GM19035 (cell line): ENCODE data around the gene APRT.
"Not testable (repeated sequence)": the region's sequence is repeated elsewhere in the genome, so short reads cannot be mapped to it uniquely, and the experiment has no call there.

Source experiments
- ATAC-seq: cut with Tn5 transposase; IDR thresholded peaks from one replicate; pipeline ENCODE4 v1.9.1; 2021; ENCODE audit not compliant: unreplicated experiment

APRT gene

GRCh38 chr16:88775825-88776224, 35.9 kb downstream of the APRT start:
- no peak for ATAC-seq

- no peak for ATAC-seq
Observed at GRCh38 chr16:88774544-88775393, 37.0 kb downstream of the APRT start.

DNA sequence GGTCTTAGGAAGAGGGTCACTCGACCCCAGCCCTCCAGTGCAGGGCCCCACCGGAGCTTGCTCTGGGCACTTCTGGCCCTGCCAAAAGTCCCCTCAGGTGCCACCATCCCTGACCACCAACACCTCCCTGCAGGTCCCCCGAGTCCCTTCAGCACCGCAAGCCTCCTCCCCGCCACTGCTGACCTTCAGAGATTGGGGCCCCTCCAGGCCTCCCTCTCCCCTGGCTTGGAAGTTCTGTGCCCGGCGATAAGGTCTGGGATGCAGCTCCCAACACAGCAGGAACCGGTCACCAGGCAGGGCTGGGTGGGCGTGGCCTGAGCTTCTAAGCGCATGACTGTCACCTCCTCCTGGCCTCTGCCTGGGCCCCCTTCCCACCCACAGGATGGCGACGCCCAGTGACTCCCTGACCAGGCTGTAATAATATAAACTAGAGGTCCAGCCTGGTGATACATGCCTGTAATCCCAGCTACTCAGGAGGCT, 37.9 kb downstream of the APRT start:
- no peak for ATAC-seq

DNA sequence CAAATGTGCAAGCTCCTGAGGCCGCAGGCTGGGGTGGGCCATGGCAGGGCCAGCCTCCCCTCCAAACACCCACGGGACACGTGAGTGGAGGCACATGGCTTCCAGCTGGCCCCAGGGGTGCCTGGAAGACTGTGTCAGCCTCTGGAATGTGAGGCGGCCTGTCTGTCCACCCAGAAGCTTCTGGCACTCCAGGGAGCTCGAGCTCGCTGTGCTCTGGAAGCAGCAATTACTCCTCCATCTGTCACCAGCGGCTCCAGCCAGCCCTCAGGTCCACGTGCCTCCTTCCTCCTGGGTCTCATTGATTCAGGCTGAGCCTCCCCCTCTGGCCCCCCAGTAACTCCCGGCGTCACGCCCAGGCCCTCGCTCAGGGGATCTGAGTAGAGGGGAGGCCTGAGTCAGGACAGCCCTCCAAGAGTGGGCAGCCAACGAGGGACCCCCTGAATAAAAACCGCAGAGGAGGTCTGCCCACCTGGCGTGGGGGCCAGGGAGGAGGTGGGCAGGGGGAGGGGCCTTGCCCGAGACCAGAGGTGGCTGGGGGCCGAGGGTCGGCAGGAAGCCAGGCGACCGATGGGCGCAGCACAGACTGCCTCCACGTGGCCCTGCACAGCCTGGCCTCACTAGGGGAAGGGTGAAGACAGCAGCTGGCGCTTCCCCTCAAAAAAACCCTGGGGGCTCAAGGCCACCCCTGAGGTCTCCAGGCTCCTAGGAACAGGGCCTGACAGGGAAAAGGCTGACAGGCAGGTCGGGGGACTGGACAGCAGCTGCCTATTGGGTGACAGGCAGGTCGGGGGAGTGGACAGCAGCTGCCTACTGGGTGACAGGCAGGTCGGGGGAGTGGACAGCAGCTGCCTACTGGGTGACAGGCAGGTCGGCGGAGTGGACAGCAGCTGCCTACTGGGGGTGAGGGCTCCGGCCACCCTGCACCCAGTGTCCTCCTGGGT, 38.6 kb downstream of the APRT start:
- ATAC-seq, result no peak

DNA sequence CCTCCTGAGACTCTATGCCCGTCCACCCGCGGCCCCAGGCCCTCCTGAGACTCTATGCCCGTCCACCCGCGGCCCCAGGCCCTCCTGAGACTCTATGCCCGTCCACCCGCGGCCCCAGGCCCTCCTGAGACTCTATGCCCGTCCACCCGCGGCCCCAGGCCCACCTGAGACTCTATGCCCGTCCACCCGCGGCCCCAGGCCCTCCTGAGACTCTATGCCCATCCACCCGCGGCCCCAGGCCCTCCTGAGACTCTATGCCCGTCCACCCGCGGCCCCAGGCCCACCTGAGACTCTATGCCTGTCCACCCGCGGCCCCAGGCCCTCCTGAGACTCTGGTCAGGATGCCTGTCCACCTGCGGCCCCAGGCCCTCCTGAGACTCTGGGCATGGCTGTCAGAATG, 39.9 kb downstream of the APRT start:
- not testable (repeated sequence) for ATAC-seq

- ATAC-seq, result no peak
Observed at GRCh38 chr16:88771294-88771772, 40.4 kb downstream of the APRT start.

DNA sequence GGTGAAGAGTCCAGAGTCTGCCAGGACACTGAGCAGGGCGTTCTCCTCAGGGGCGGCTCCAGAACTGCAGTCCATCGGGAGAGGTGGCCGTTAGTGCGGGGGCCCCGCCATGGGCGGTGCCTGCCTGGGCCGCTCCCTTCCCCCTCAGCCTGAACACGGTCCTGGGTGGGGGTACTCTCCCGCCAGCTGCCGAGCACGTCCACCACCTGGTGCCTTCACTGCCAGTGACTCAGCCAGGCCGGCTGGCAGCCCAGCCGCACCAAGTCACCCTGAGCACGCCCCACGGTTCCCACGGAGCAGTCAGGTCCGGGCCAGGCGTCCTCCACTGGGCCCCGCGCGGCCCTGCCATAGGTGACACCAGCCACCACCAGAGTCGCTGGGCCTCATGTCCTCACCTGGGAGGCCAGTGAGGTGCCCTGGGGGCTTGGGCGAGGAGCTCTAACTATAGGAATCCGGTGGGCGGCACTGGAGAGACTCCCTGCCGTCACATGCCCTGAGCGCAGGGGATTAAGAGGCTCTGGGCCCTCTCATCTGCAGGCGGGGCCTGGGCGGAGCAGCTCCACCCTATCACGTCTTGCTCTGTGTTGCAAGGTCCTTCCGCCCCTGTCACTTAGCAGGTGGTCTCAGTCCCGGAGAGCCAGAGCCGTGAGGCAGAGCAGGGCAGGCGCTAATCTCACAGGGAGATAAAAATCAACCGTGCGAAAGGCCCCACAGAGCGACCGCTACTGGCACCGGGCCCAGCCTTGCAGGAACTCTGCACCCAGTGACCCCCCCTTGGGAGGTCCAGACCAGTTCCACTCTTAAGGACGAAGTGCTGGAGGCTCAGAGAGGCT, 41.1 kb downstream of the APRT start:
- no peak for ATAC-seq

DNA sequence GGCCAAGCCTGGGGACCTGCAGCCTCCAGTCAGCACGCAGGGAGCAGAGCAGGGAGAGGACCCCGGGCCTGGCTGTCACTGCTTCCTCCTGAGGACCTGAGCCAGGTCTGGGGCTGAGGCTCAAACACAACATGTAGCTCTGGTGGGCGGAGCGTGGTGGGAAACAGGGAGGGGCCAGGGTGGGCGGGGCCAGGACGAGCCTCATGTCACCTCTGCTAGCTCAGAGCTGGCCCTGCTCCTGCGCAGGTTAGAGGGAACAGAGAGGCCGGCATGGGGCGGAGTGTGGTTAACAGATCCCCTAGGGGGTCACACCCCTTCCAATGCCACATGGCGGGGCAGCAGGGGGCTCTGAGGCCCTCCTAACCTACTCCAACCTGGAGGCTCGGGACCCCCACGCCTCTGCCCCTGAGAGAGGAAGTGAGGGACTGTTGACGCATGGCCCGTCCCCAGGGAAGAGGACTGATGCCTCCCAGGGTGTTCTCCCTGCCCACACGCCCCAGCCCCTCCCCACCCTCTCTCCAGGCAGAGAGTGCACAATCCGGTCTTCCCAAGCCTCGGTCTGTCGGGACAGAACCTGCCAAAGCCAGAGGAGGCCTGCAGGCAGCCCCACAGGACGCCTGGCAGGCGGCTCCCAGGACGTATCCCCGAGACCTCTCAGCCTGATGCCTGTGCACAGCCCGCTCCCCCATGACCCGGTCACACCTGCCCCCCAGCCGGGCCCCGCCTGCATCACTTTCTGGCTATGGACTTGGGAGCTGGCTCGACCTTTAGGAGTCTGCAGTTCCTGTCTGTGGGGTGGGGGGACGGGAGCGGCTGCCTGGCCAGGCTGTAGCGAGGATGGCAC, 41.9 kb downstream of the APRT start:
- ATAC-seq, result no peak

- ATAC-seq, result no peak
Observed at GRCh38 chr16:88768071-88768783, 43.5 kb downstream of the APRT start.

DNA sequence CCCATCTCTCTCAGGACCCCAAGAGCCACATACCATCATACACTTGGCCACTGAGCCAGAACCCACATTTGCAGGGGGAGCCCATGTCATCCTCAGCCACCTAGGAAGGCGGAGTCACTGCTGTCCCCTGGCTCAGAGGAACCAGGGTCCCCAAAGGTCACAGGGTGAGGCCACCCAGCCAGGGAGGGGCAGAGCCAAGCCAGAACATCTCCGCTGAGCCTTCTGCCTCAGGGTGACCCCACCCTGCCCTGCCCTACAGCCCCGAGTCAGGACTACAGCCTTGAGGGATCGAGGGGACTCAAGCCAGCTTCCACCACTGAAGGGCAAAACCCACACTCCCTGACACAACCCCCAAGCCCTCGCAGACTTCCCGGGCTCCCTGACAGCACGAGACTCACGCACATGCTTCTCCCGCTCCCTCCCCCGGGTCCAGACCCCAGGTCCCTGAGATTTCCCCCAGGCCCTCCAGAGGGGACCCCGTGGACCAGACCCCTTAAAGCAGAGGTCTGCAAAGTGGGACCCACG, 44.1 kb downstream of the APRT start:
- no peak for ATAC-seq

DNA sequence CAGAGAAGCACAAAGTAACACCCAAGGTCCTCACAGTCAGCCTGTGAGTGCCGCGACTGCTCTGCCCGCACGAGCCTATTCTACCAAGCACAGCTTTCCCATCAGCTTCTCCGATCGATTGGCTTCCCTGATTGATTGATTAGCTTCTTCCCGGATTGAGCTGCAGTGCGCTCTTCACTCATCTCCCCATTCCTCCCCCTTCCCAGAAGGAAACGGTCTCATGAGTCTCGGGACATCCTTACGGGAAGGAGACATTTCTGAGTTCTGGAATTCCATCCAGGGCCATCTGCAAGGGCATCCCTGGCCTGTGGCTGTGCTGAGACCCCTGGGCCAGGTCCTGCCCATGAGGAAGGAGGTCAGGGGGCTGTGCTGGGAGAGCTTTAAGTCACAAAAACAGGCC, 44.8 kb downstream of the APRT start:
- no peak for ATAC-seq

GRCh38 chr16:88764913-88765349, 46.8 kb downstream of the APRT start:
- ATAC-seq, result no peak

DNA sequence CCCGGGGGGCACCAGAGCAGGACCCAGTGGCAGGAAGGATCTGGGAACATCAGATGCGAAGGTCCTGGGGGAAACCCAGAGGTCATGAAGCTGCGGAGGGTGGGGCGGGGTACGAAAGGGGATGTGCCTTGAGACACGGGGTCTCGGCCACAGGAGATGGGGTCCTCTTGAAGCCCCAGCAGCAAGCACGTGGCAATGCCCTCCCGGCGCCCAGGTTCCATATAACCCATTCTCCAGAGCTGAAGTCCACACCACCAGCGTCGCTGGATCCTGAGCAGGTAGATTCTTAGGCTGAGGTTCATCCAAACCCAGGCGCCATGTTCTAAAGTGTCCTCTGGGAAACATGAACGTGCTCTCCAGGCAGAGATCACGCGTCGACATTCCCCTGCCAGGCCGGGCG, 47.6 kb downstream of the APRT start:
- no peak for ATAC-seq

GRCh38 chr16:88763502-88764053, 48.1 kb downstream of the APRT start:
- no peak for ATAC-seq

DNA sequence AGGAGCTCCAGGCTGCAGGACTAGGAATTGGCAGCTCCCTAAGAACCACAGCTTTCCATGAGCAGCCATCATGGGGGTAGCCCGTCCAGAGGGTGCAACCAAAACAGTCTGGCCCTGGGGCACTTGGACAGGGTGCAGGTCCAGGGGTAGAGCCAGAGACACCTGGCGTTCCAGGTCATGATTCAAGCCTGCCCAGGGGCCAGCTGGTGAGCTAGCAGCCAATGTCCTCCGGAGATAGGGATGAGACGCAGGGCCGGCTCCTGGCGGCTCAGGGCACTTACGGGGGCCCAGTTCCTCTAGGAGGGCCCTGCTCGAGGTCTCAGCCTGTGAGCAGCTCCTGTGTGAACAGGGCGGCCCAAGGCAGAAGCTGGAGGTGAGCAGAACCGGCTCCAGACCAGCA, 48.8 kb downstream of the APRT start:
- no peak for ATAC-seq

DNA sequence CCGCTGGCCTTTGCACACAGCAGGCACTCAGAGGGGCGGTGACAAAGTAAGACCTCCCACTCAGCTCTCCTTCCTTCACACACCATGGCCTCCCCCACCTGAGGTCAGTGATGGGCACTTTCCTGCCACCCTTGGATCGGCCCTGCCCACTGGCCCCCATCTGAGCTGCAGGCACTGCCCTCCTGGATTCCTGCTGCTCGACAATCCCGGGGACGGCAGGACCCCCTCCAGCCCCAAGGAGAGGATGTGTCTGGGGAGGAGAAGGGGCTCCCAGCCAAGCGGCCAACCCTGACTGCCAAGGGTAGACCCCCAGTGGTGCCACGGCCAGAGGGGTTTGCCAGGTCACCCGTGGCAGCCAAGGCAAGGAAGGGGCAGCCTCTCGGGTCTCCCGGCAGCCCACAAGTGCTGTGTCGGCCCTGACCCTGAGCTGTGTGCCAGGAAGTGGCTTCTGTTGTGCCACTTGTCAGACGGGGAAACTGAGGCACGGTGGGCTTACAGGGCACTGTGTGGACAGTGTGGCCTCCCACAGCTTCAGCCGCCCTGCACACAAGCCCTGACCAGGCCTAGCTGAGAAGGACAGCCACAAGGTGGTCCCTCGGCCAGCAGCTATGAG, 49.4 kb downstream of the APRT start:
- no peak for ATAC-seq

DNA sequence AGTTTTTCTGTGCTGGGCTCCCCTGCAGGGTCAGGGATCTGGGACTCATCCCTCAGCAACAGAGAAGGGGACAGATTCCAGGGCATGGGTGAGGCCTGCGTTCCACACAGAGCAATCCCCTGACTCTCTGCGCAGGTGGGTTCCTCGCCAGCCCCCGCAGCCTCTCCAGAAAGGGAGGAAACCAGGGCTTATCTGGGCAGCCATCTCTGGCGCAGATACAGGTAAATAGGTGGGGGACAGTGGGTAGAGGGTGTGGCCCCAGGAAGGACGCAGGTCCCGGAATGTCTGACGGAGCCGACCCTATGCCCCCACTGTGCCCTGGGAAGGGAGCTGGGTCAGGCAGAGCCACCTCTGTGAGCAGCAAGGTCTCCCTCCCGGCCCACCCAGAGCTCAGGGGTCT, 49.9 kb downstream of the APRT start:
- no peak for ATAC-seq

DNA sequence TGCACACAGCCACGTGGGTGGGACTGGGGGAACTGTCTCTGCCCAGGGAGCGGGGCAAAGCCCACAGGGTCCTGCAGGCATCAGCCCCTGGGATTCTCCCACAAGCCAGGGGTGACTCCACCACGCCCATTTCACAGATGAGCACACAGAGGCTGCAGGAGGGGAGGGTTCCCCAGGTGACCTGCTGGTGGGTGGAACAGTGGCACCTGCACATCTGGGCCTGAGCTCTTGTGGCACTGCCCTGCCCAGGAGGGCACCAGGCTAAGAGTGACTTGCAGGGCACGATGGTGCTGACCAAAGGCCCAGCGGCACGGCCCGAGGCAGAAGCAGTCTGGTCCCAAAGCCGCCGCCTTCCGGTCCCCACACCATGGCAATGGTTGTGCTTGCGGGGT, 50.6 kb downstream of the APRT start:
- ATAC-seq, result no peak
